Stimulated activated CD4-positive, alpha-beta T cell treated with anti-CD3 and anti-CD28 coated beads, TNF-alpha, amount 100 ng/mL, for 1 hour (primary cell): ENCODE results near the gene IDH3G.

Experiments used
- DNase-seq, 3 donors: peaks; one replicate each; pipeline ENCODE4 v3.0.0-alpha.2; 2020; ENCODE audit warnings: low read depth in 3 of 3, low spot score in 1 of 3

The IDH3G gene

GRCh38 chrX:153791104-153791852 lies 2.9 kb downstream of the IDH3G start:
- DNase-seq: no peak

DNA sequence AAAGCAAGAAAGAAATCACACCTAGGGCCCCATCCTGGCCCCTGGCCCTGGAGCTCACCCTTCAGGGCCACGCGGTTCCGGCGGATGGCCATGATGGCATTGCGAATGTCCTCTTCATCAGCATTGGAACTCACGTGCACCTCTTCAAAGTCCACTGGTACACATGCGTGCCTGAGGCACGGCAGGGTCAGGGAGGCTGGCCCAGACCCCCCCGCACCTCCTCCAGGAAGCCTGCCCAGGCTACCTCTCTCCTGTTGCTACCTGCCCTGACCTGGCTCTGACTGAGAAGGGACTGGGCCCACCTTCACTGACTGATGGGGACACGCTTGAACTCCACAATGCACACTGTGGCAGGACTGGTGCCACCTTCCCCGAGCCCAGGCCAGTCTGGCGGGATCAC lies 4.5 kb downstream of the IDH3G start:
- DNase-seq: no peak

DNA sequence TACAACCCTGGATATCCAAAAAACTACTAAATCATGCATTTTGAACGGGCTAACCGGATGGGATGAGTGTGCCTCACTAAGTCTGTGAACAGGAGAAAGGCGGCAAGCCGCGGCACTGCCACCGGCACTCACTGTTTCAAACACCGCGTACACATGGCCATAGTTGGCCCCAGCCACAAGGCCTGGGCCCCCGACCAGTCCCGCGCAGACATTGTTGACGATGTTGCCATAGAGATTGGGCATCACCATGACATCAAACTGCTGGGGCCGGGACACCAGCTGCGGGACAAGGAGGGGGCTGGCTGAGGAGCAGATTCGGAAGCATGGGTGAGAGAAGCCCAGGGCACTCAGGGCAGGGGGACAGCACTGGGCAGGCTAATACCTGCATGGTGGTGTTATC lies 7.5 kb downstream of the IDH3G start:
- no peak for DNase-seq

GRCh38 chrX:153784325-153784967 lies 9.7 kb downstream of the IDH3G start:
- no peak for DNase-seq

GRCh38 chrX:153783378-153784013 lies 10.7 kb downstream of the IDH3G start:
- no peak for DNase-seq

DNA sequence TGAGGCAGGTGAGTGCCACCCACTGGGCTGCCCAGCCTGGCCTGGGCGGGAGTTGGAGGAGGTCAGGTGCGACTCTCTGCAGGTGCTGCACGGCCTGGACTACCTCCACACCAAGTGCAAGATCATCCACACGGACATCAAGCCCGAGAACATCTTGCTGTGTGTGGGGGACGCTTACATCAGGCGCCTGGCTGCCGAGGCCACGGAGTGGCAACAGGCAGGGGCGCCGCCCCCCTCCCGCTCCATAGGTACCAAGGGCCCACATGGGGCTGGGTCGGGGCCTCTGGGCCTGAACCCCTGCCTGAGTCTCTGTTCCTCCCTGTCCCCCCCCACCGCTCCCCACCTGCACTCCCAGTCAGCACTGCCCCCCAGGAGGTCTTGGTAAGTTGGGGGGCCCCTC lies 11.3 kb downstream of the IDH3G start:
- DNase-seq: no peak

DNA sequence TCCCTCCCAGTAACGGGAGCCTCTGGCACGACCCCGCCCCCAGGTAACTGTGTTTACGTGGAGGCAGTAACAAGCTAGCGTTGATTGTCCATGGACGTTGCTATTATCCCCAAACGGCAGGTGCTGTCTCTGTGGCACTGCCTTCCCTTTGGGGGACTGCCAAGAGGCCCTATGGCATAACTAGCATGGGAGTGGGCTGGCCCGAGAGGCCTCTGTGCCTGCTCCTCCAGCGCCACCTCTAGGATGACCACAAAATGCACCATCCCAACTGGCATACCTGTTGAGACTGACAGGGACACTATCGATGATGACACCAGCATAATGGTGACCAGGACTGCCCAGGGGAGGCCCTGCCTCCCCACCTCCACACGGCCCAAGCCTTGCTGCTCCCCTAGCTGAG lies 11.9 kb downstream of the IDH3G start:
- no peak for DNase-seq

GRCh38 chrX:153781428-153782047 lies 12.6 kb downstream of the IDH3G start:
- DNase-seq: no peak

DNA sequence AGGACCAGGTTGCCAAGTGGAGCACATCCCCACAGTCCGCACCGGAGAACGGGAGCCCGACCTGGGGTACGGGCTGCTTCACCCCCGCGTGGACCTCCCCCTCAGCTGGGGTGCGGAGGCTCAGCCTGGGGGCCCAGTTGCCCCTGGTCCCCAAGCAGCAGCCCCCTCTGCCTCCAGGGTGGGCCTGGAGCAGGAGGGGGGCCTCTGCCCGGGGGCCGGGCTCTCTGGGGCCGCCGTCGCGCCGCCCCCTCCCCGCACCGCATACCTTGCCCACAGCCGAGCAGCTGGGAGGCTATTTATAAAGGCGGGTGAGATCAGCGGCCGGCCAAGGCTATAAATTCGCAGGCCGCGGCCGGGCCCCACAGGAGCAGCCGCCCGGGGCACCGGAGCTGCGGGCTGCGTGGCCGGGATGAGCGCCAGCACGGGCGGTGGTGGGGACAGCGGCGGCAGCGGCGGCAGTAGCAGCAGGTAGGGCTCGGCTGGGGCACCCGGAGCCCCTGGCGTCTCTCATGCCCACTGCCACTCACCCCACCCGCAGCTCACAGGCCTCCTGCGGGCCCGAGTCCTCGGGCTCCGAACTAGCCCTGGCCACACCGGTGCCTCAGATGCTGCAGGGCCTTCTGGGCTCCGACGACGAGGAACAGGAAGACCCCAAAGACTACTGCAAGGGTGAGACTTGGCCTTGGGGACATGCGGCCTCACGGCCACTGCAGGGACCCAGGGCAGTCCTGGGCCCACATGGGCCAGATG lies 13.3 kb downstream of the IDH3G start, which contains the start of gene SRPK3:
SRPK3 (plus strand) TSS at position 364 of the 750 bp plus-strand sequence; CDS start at position 410, 46 bp downstream.
- DNase-seq: no peak

GRCh38 chrX:153779891-153780677 lies 14.1 kb downstream of the IDH3G start:
- DNase-seq: no peak

- no peak for DNase-seq
Observed at GRCh38 chrX:153778684-153779101, 15.5 kb downstream of the IDH3G start.

GRCh38 chrX:153778181-153778580 lies 16.0 kb downstream of the IDH3G start:
- no peak for DNase-seq

- DNase-seq: no peak
Observed at GRCh38 chrX:153777261-153778090, 16.7 kb downstream of the IDH3G start.

- no peak for DNase-seq
Observed at GRCh38 chrX:153776611-153777045, 17.5 kb downstream of the IDH3G start.

DNA sequence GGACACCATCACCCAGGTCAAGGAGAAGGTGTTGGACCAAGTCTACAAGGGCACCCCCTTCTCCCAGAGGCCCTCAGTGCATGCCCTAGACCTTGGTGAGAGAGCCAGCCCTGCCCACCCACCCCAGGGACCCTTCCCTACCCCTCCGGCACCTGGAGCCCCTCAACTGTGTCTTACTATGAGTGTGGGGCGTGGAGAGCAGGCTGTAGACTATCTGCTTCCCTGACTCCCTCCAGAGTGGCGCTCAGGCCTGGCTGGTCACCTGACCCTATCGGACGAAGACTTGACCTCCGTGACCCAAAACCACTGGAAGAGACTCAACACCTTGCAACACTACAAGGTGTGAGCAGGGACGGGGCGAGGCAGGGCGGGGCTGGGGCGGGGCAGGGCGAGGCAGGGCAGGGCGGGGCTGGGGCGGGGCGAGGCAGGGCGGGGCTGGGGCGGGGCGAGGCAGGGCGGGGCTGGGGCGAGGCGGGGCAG lies 18.0 kb downstream of the IDH3G start:
- no peak for DNase-seq

- no peak for DNase-seq
Observed at GRCh38 chrX:153775293-153776119, 18.7 kb downstream of the IDH3G start.

GRCh38 chrX:153774576-153775292 lies 19.4 kb downstream of the IDH3G start:
- no peak for DNase-seq
